Measurements from ENCODE around the gene SAPCD2. TPM values are rescaled to one million over a fixed set of nuclear protein-coding genes. Genes with fewer than 3 reads are reported as not detected.

Gene SAPCD2
- polyA plus RNA-seq, 1 donor (not counting 4 experiments of a cell fraction or from before 2014, with no cell fraction given) = 1.6 TPM

DNA sequence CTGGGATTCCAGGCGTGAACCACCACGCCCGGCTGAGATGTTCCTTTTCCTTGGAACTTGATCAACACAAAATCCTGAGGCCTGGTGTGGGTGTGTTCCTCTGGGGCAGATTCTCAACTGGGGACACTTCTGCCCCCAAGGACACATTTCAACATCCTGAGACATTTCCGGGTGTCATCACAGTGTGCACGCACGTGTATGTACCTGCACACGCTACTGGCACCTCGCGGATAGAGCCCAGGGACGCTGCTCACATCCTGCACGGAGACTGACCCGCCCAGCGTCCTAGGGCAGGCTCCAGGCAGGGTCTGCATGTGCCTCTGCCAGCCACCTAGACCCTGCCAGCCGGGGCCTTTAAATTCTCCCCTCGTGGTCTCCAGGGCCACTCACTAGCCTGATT is 8.0 kb downstream of the SAPCD2 start:
- peak overlapping the region; percentile 54 for H3K4me2 ChIP-seq (ENCODE audit: control insufficient read depth, extremely low read depth, insufficient read depth, low read depth, low read length)
- TF ChIP-seq CTCF (optimal IDR thresholded peaks at IDR 0.05 in 1 of 3, IDR thresholded peaks at IDR 0.05 in 1 of 3, conservative IDR thresholded peaks at IDR 0.05 in 1 of 3; ENCODE audit: extremely low read depth in 1 of 3, insufficient read depth in 2 of 3, low read length in 3 of 3) (no peak), EZH2 (IDR thresholded peaks at IDR 0.05; ENCODE audit: low read length) (no peak)
- no peaks in the 10 kb centered on the region for H3K9me1 ChIP-seq (ENCODE audit: control insufficient read depth, extremely low read depth, insufficient read depth, low read length)
- H3K4me3 ChIP-seq (ENCODE audit: control insufficient read depth in 2 of 3, extremely low read depth in 1 of 3, insufficient read depth in 2 of 3, low read depth in 1 of 3, low read length in 3 of 3) = no peak overlapping the region
- no peaks in the 10 kb centered on the region for H3K27me3 ChIP-seq (ENCODE audit: control insufficient read depth, extremely low read depth, insufficient read depth, low read length)
- peaks cover 12% of the 10 kb centered on the region for H3K4me1 ChIP-seq (ENCODE audit: control insufficient read depth, extremely low read depth, insufficient read depth, low read length)
- peak overlapping the region; percentile 49 for H2AFZ ChIP-seq (ENCODE audit: control insufficient read depth, low read length)
- H3K27ac ChIP-seq (ENCODE audit: control insufficient read depth, insufficient read depth, low read length) = no peak overlapping the region
- H3K36me3 ChIP-seq (ENCODE audit: control insufficient read depth in 2 of 2, extremely low read depth in 1 of 2, insufficient read depth in 2 of 2, low read length in 2 of 2) = no peaks in the 10 kb centered on the region
- dilution Hi-C loops (cut with MboI; ENCODE audit: extremely low pct_ligation_motif_present, low sequenced_read_pairs) = no loop called here
- H3K79me2 ChIP-seq (ENCODE audit: control insufficient read depth, insufficient read depth, low read length) = no peaks in the 10 kb centered on the region
- H4K20me1 ChIP-seq (ENCODE audit: control insufficient read depth, extremely low read depth, insufficient read depth, low read length) = no peaks in the 10 kb centered on the region
- no peak overlapping the region for H3K9ac ChIP-seq (ENCODE audit: control insufficient read depth, extremely low read depth, insufficient read depth, low read length)
- FAIRE-seq (peak; percentile 82), DNase-seq (ENCODE audit: low read depth, low spot score) (no peak)
- no peaks in the 10 kb centered on the region for H3K9me3 ChIP-seq (ENCODE audit: control insufficient read depth, low read depth, low read length)

DNA sequence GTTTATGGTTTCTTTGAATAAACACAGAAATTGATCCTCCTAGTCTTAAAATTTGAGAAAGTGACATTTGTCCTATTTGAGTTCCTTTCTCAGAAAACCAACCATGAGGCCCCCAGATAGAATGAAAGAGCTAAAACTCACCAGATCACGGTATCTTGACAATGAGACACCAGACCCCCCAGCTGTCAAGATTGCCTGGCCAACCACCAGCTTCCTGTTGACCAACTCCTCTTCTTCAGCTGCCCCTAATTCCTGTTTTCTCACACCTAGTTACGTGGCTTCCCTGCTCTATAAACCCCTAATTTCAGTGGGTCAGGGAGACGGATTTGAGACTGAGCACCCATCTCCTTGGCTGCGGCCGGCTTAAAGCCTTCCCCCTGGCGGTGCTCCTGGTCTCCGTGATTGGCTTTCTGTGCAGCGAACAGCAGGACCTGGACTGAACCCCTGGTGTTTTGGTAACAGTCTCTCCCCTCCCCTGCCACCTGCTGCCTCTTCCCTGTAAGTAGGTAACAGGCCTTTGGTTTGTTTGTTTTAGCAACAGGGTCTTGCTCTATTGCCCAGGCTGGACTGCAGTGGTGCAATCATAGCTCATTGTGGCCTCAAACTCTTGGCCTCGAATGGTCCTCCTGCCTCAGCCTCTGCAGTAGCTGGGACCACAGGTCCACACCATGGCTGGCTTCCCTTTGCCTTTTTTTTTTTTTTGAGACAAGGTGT is 11.7 kb downstream of the SAPCD2 start:
- dilution Hi-C loops (cut with MboI; ENCODE audit: extremely low pct_ligation_motif_present, low sequenced_read_pairs) = no loop called here
- Histone ChIP-seq H3K27ac (ENCODE audit: control insufficient read depth, insufficient read depth, low read length) (no peak overlapping the region), H3K4me2 (ENCODE audit: control insufficient read depth, extremely low read depth, insufficient read depth, low read depth, low read length) (no peak overlapping the region)

More for the DNA sequence above, 11.7 kb downstream of the SAPCD2 start:
- no peak for DNase-seq (ENCODE audit: low read depth, low spot score)
- H3K79me2 ChIP-seq (ENCODE audit: control insufficient read depth, insufficient read depth, low read length) = no peaks in the 10 kb centered on the region
- H3K9me3 ChIP-seq (ENCODE audit: control insufficient read depth, low read depth, low read length) = no peaks in the 10 kb centered on the region
- H3K4me1 ChIP-seq (ENCODE audit: control insufficient read depth, extremely low read depth, insufficient read depth, low read length) = peaks cover 12% of the 10 kb centered on the region
- no peaks in the 10 kb centered on the region for H3K27me3 ChIP-seq (ENCODE audit: control insufficient read depth, extremely low read depth, insufficient read depth, low read length)
- no peaks in the 10 kb centered on the region for H3K36me3 ChIP-seq (ENCODE audit: control insufficient read depth in 2 of 2, extremely low read depth in 1 of 2, insufficient read depth in 2 of 2, low read length in 2 of 2)
- H4K20me1 ChIP-seq (ENCODE audit: control insufficient read depth, extremely low read depth, insufficient read depth, low read length) = no peaks in the 10 kb centered on the region
- H3K4me3 ChIP-seq (ENCODE audit: control insufficient read depth in 2 of 3, extremely low read depth in 1 of 3, insufficient read depth in 2 of 3, low read depth in 1 of 3, low read length in 3 of 3) = no peak overlapping the region
- no peak for FAIRE-seq
- no peak overlapping the region for H2AFZ ChIP-seq (ENCODE audit: control insufficient read depth, low read length)
- no peak for TF ChIP-seq CTCF (optimal IDR thresholded peaks at IDR 0.05 in 1 of 3, IDR thresholded peaks at IDR 0.05 in 1 of 3, conservative IDR thresholded peaks at IDR 0.05 in 1 of 3; ENCODE audit: extremely low read depth in 1 of 3, insufficient read depth in 2 of 3, low read length in 3 of 3)
- no peak for TF ChIP-seq EZH2 (IDR thresholded peaks at IDR 0.05; ENCODE audit: low read length)
- no peak overlapping the region for H3K9ac ChIP-seq (ENCODE audit: control insufficient read depth, extremely low read depth, insufficient read depth, low read length)
- H3K9me1 ChIP-seq (ENCODE audit: control insufficient read depth, extremely low read depth, insufficient read depth, low read length) = no peaks in the 10 kb centered on the region
